ENCODE measurements around the gene MTMR8.
"Not testable (repeated sequence)": the region's sequence is repeated elsewhere in the genome, so short reads cannot be mapped to it uniquely, and the experiment has no call there.

Gene MTMR8

GRCh38 chrX:64394874-64395567 lies at the start of gene MTMR8:
Gene MTMR8 (minus strand): TSS chrX:64395452. CDS start chrX:64395363, 89 bp downstream.
- DNase-seq: peak; percentile 74

GRCh38 chrX:64439551-64439950 lies 44.3 kb upstream of the MTMR8 start:
- DNase-seq: no peak

- DNase-seq: no peak
These were observed 42.4 kb upstream of the MTMR8 start for GRCh38 chrX:64437665-64438064.

- no peak for DNase-seq
These were observed 42.0 kb upstream of the MTMR8 start for GRCh38 chrX:64437218-64437617.

GRCh38 chrX:64428371-64428770 lies 33.1 kb upstream of the MTMR8 start:
- no peak for DNase-seq

- no peak for DNase-seq
These were observed 32.5 kb upstream of the MTMR8 start for GRCh38 chrX:64427787-64428186.

- DNase-seq: no peak
These were observed 32.0 kb upstream of the MTMR8 start for GRCh38 chrX:64427281-64427680.

GRCh38 chrX:64409730-64410129 lies 14.5 kb upstream of the MTMR8 start:
- DNase-seq: not testable (repeated sequence)

GRCh38 chrX:64398088-64398487 lies 2.8 kb upstream of the MTMR8 start:
- no peak for DNase-seq

GRCh38 chrX:64395568-64395929 lies 297 bp upstream of the MTMR8 start:
- DNase-seq: no peak

- no peak for DNase-seq
These were observed 986 bp downstream of the MTMR8 start for GRCh38 chrX:64394059-64394873.

GRCh38 chrX:64389489-64389888 lies 5.8 kb downstream of the MTMR8 start:
- DNase-seq: no peak

GRCh38 chrX:64380789-64381188 lies 14.5 kb downstream of the MTMR8 start:
- not testable (repeated sequence) for DNase-seq

GRCh38 chrX:64379924-64380323 lies 15.3 kb downstream of the MTMR8 start:
- DNase-seq: no peak

- no peak for DNase-seq
These were observed 17.5 kb downstream of the MTMR8 start for GRCh38 chrX:64377753-64378152.

GRCh38 chrX:64352081-64352480 lies 43.2 kb downstream of the MTMR8 start:
- no peak for DNase-seq

GRCh38 chrX:64350521-64350920 lies 44.7 kb downstream of the MTMR8 start:
- DNase-seq: no peak

- no peak for DNase-seq
These were observed 45.2 kb downstream of the MTMR8 start for GRCh38 chrX:64350047-64350446.

GRCh38 chrX:64342811-64343210 lies 52.4 kb downstream of the MTMR8 start:
- no peak for DNase-seq

GRCh38 chrX:64338296-64338695 lies 57.0 kb downstream of the MTMR8 start:
- DNase-seq: no peak

GRCh38 chrX:64334467-64334866 lies 60.8 kb downstream of the MTMR8 start:
- no peak for DNase-seq

GRCh38 chrX:64330284-64330683 lies 65.0 kb downstream of the MTMR8 start:
- no peak for DNase-seq

- no peak for DNase-seq
These were observed 73.7 kb downstream of the MTMR8 start for GRCh38 chrX:64321507-64321906.

GRCh38 chrX:64313624-64314023 lies 81.6 kb downstream of the MTMR8 start:
- DNase-seq: no peak
